ENCODE results near the gene MRPL43. TPM values are rescaled to one million over a fixed set of nuclear protein-coding genes. Genes with fewer than 3 reads are reported as not detected.

Gene MRPL43
- total and polyA plus RNA-seq, 5 donors from 2014 or later: 40.2 to 148 (median 136) TPM

GRCh38 chr10:100968863-100969186 is 18.5 kb downstream of the MRPL43 start:
- peaks cover 13% of the 10 kb centered on the region for H3K4me1 ChIP-seq (ENCODE audit: control insufficient read depth, insufficient read depth, low read length, poor library complexity, severe bottlenecking)
- peak overlapping the region; percentile 30 to 69 (median 63) for H3K4me3 Mint-ChIP-seq
- H3K9me3 ChIP-seq (ENCODE audit: control insufficient read depth in 2 of 2, low read length in 2 of 2): no peaks in the 10 kb centered on the region
- H3K27me3 ChIP-seq (ENCODE audit: control insufficient read depth, insufficient read depth, low read length): no peaks in the 10 kb centered on the region
- H3K4me3 ChIP-seq (ENCODE audit: low read depth, low read length): no peak overlapping the region
- H3K4me1 Mint-ChIP-seq: peaks cover 0 to 23% (median 7%) of the 10 kb centered on the region in 4 donors
- peaks cover 6% of the 10 kb centered on the region for H3K36me3 Mint-ChIP-seq
- H3K27ac ChIP-seq (ENCODE audit: insufficient read depth, low read length, poor library complexity, severe bottlenecking): no peak overlapping the region
- peaks cover 6% of the 10 kb centered on the region for H3K36me3 ChIP-seq (ENCODE audit: control insufficient read depth, insufficient read depth, low read length)
- no peaks in the 10 kb centered on the region for H3K9me3 Mint-ChIP-seq
- H3K27ac Mint-ChIP-seq: no peak overlapping the region
- DNase-seq (no peak), ATAC-seq (ENCODE audit: low read depth in 2 of 2) (no peak)
- H3K27me3 Mint-ChIP-seq: peaks cover 13% of the 10 kb centered on the region

GRCh38 chr10:100968062-100968736 is 19.1 kb downstream of the MRPL43 start:
- Mint-ChIP-seq H3K9me3 (no peaks in the 10 kb centered on the region), H3K27ac (peak overlapping the region in 1 of 3 donors; percentile 94), H3K4me1 (peaks cover 0 to 23% (median 7%) of the 10 kb centered on the region in 4 donors), H3K4me3 (peak overlapping the region; percentile 52 to 70 (median 65)), H3K36me3 (peaks cover 6% of the 10 kb centered on the region), H3K27me3 (peaks cover 9% of the 10 kb centered on the region)
- Histone ChIP-seq H3K27me3 (ENCODE audit: control insufficient read depth, insufficient read depth, low read length) (no peaks in the 10 kb centered on the region), H3K4me3 (ENCODE audit: low read depth, low read length) (no peak overlapping the region), H3K4me1 (ENCODE audit: control insufficient read depth, insufficient read depth, low read length, poor library complexity, severe bottlenecking) (peaks cover 13% of the 10 kb centered on the region), H3K36me3 (ENCODE audit: control insufficient read depth, insufficient read depth, low read length) (peaks cover 11% of the 10 kb centered on the region), H3K27ac (ENCODE audit: insufficient read depth, low read length, poor library complexity, severe bottlenecking) (no peak overlapping the region), H3K9me3 (ENCODE audit: control insufficient read depth in 2 of 2, low read length in 2 of 2) (no peaks in the 10 kb centered on the region)
- ATAC-seq (ENCODE audit: low read depth in 2 of 2) (no peak), DNase-seq (no peak)

DNA sequence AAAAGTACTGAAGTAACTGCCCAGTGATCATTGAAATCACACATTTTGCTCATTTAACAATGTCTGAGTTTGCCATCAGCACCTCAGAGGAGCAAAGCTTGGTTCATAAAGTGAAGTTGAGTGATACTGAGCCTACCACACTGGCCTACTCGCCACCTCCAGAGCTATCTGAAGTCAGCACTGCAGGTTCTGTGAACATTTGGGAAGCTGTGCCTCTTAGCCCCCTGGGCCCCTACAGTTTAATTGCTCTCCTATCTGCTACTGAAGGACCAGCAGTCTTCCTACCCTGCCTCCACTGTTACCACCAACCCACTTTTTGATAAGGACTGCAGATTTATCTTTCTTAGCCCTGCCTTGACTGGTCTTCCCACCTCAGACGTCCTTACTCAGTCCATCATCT is 20.0 kb downstream of the MRPL43 start:
- Mint-ChIP-seq H3K36me3 (peaks cover 14% of the 10 kb centered on the region), H3K27me3 (peaks cover 9% of the 10 kb centered on the region), H3K4me1 (peaks cover 0 to 23% (median 7%) of the 10 kb centered on the region in 4 donors)

GRCh38 chr10:100966887-100967286 is 20.4 kb downstream of the MRPL43 start:
- Histone ChIP-seq H3K4me3 (ENCODE audit: low read depth, low read length) (no peak overlapping the region), H3K9me3 (ENCODE audit: control insufficient read depth in 2 of 2, low read length in 2 of 2) (no peaks in the 10 kb centered on the region), H3K36me3 (ENCODE audit: control insufficient read depth, insufficient read depth, low read length) (peaks cover 24% of the 10 kb centered on the region), H3K27me3 (ENCODE audit: control insufficient read depth, insufficient read depth, low read length) (no peaks in the 10 kb centered on the region), H3K27ac (ENCODE audit: insufficient read depth, low read length, poor library complexity, severe bottlenecking) (no peak overlapping the region), H3K4me1 (ENCODE audit: control insufficient read depth, insufficient read depth, low read length, poor library complexity, severe bottlenecking) (peaks cover 13% of the 10 kb centered on the region)
- H3K27ac Mint-ChIP-seq: no peak overlapping the region
- H3K36me3 Mint-ChIP-seq: peaks cover 17% of the 10 kb centered on the region
- no peaks in the 10 kb centered on the region for H3K9me3 Mint-ChIP-seq
- ATAC-seq (ENCODE audit: low read depth in 2 of 2) (no peak), DNase-seq (no peak)
- H3K4me1 Mint-ChIP-seq: peaks cover 0 to 23% (median 7%) of the 10 kb centered on the region in 4 donors
- peaks cover 9% of the 10 kb centered on the region for H3K27me3 Mint-ChIP-seq
- H3K4me3 Mint-ChIP-seq: no peak overlapping the region

More for the DNA sequence above, 20.0 kb downstream of the MRPL43 start:
- peaks cover 13% of the 10 kb centered on the region for H3K4me1 ChIP-seq (ENCODE audit: control insufficient read depth, insufficient read depth, low read length, poor library complexity, severe bottlenecking)
- Mint-ChIP-seq H3K9me3 (no peaks in the 10 kb centered on the region), H3K4me3 (no peak overlapping the region), H3K27ac (peak overlapping the region in 1 of 3 donors; percentile 76)
- no peaks in the 10 kb centered on the region for H3K9me3 ChIP-seq (ENCODE audit: control insufficient read depth in 2 of 2, low read length in 2 of 2)
- no peak overlapping the region for H3K27ac ChIP-seq (ENCODE audit: insufficient read depth, low read length, poor library complexity, severe bottlenecking)
- DNase-seq (no peak), ATAC-seq (ENCODE audit: low read depth in 2 of 2) (no peak)
- H3K36me3 ChIP-seq (ENCODE audit: control insufficient read depth, insufficient read depth, low read length): peaks cover 20% of the 10 kb centered on the region
- no peak overlapping the region for H3K4me3 ChIP-seq (ENCODE audit: low read depth, low read length)
- H3K27me3 ChIP-seq (ENCODE audit: control insufficient read depth, insufficient read depth, low read length): no peaks in the 10 kb centered on the region

DNA sequence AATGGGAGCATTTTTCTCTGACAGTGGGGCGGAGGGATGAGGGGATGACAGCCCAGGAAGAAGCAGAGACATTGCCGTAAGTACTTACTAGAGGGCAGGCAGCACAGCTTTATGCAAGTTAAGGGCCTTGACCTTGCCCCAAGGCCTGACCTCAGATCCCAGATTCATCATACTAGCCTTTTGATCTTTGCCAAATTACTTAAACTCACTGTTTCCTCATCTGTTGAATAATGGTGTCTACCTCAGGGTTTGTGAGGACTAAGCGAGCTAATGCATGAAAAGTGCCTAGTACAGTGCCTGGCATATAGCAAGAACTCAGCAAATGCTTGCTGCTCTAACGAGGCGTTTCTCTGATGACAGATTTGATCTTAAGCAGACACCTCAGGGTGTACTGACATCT is 21.5 kb downstream of the MRPL43 start:
- ATAC-seq (ENCODE audit: low read depth in 2 of 2): no peak
- Mint-ChIP-seq H3K27me3 (peaks cover 8% of the 10 kb centered on the region), H3K36me3 (peaks cover 23% of the 10 kb centered on the region), H3K4me3 (no peak overlapping the region), H3K4me1 (peaks cover 0 to 21% (median 5%) of the 10 kb centered on the region in 4 donors), H3K27ac (peak overlapping the region in 1 of 3 donors; percentile 5), H3K9me3 (no peaks in the 10 kb centered on the region)
- no peaks in the 10 kb centered on the region for H3K9me3 ChIP-seq (ENCODE audit: control insufficient read depth in 2 of 2, low read length in 2 of 2)
- no peak overlapping the region for H3K27ac ChIP-seq (ENCODE audit: insufficient read depth, low read length, poor library complexity, severe bottlenecking)
- no peak for DNase-seq
- peaks cover 31% of the 10 kb centered on the region for H3K36me3 ChIP-seq (ENCODE audit: control insufficient read depth, insufficient read depth, low read length)
- H3K4me1 ChIP-seq (ENCODE audit: control insufficient read depth, insufficient read depth, low read length, poor library complexity, severe bottlenecking): peaks cover 13% of the 10 kb centered on the region
- no peaks in the 10 kb centered on the region for H3K27me3 ChIP-seq (ENCODE audit: control insufficient read depth, insufficient read depth, low read length)
- no peak overlapping the region for H3K4me3 ChIP-seq (ENCODE audit: low read depth, low read length)

GRCh38 chr10:100963826-100964225 is 23.5 kb downstream of the MRPL43 start:
- H3K36me3 ChIP-seq (ENCODE audit: control insufficient read depth, insufficient read depth, low read length): peaks cover 46% of the 10 kb centered on the region
- Mint-ChIP-seq H3K4me3 (no peak overlapping the region), H3K36me3 (peaks cover 38% of the 10 kb centered on the region), H3K4me1 (peaks cover 0 to 6% (median 2%) of the 10 kb centered on the region in 4 donors), H3K27ac (no peak overlapping the region), H3K27me3 (peaks cover 4% of the 10 kb centered on the region), H3K9me3 (no peaks in the 10 kb centered on the region)
- no peak for ATAC-seq (ENCODE audit: low read depth in 2 of 2)
- no peak overlapping the region for H3K27ac ChIP-seq (ENCODE audit: insufficient read depth, low read length, poor library complexity, severe bottlenecking)
- no peaks in the 10 kb centered on the region for H3K9me3 ChIP-seq (ENCODE audit: control insufficient read depth in 2 of 2, low read length in 2 of 2)
- no peak for DNase-seq
- H3K4me1 ChIP-seq (ENCODE audit: control insufficient read depth, insufficient read depth, low read length, poor library complexity, severe bottlenecking): peaks cover 3% of the 10 kb centered on the region
- H3K4me3 ChIP-seq (ENCODE audit: low read depth, low read length): no peak overlapping the region
- H3K27me3 ChIP-seq (ENCODE audit: control insufficient read depth, insufficient read depth, low read length): no peaks in the 10 kb centered on the region

DNA sequence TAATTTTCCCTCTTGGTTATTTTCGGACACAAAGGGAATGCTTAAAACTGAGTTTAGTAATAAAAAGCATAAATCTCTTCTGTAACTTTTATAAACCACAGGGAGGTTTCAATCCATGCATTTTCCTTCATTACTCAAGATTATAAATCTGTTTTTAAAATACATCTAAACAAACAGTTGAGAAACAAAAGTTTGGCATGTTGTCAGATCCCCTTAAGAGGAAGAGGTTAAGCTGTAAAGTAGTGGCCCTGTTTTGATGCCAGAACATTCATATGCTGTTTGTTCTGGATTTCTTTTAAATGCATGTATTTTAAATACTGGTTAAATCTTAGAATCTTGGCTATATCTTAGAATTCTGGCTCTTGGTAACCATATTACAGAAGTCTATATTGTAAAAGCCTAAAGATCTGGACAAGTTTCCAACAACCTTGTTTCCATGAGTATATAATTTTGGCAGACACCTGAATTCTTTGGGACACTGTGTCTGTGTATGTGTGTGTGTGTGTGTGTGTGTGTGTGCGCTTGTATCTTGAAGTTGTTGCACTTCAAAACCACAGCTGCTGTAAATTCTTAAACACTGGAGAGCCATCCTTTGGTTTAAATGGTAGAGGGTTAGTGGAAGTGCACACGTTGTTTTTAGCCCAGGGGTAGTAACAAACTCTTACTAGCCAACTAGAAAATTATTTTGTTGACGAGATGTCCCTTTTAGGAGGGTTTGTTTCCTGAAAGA is 24.8 kb downstream of the MRPL43 start:
- DNase-seq (no peak), ATAC-seq (ENCODE audit: low read depth in 2 of 2) (no peak)
- peaks cover 57% of the 10 kb centered on the region for H3K36me3 ChIP-seq (ENCODE audit: control insufficient read depth, insufficient read depth, low read length)
- peaks cover 0 to 4% (median 0%) of the 10 kb centered on the region in 4 donors for H3K4me1 Mint-ChIP-seq
- no peak overlapping the region for H3K4me3 ChIP-seq (ENCODE audit: low read depth, low read length)
- H3K27me3 ChIP-seq (ENCODE audit: control insufficient read depth, insufficient read depth, low read length): no peaks in the 10 kb centered on the region
- H3K36me3 Mint-ChIP-seq: peaks cover 42% of the 10 kb centered on the region
- no peak overlapping the region for H3K4me3 Mint-ChIP-seq
- no peak overlapping the region for H3K27ac ChIP-seq (ENCODE audit: insufficient read depth, low read length, poor library complexity, severe bottlenecking)
- no peaks in the 10 kb centered on the region for H3K9me3 Mint-ChIP-seq
- H3K27me3 Mint-ChIP-seq: no peaks in the 10 kb centered on the region
- H3K9me3 ChIP-seq (ENCODE audit: control insufficient read depth in 2 of 2, low read length in 2 of 2): no peaks in the 10 kb centered on the region
- H3K27ac Mint-ChIP-seq: no peak overlapping the region
- H3K4me1 ChIP-seq (ENCODE audit: control insufficient read depth, insufficient read depth, low read length, poor library complexity, severe bottlenecking): no peaks in the 10 kb centered on the region
